Calu3 (cell line): Measurements from ENCODE around the gene PSD. TPM values are rescaled to one million over a fixed set of nuclear protein-coding genes. Genes with fewer than 3 reads are reported as not detected.

Experiments used
- BruUV-seq: library from RNA; stranded (reverse); fragments of 400-500 nt; replicated peaks from 2 replicates; lab custom pipeline; 2021; lab: Mats Ljungman, UMichigan
- CTCF ChIA-PET: fragments of 300-600 bp; sonication (Branson Sonifier 250); formaldehyde crosslinking; loops from one replicate; lab custom pipeline; 2022; ENCODE audit warnings: antibody characterized with exemption; lab: Charles Lee
- DNase-seq: peaks from one replicate; pipeline ENCODE4 v3.0.0; 2022
- H3K27ac Mint-ChIP-seq: one replicate; pipeline ENCODE4 v1.8.0; 2022; ENCODE audit warnings: mixed read lengths; ENCODE audit not compliant: unreplicated experiment
- H3K27me3 Mint-ChIP-seq: one replicate; pipeline ENCODE4 v1.8.0; 2022; ENCODE audit warnings: mixed read lengths; ENCODE audit not compliant: unreplicated experiment
- H3K36me3 Mint-ChIP-seq: one replicate; pipeline ENCODE4 v1.8.0; 2022; ENCODE audit warnings: mild to moderate bottlenecking, moderate library complexity, mixed read lengths; ENCODE audit not compliant: insufficient read depth, unreplicated experiment
- H3K4me1 Mint-ChIP-seq: one replicate; pipeline ENCODE4 v1.8.0; 2022; ENCODE audit warnings: mild to moderate bottlenecking, low read depth, mixed read lengths; ENCODE audit not compliant: unreplicated experiment
- H3K4me3 Mint-ChIP-seq: one replicate; pipeline ENCODE4 v1.8.0; 2022; ENCODE audit warnings: mild to moderate bottlenecking, low read depth, moderate library complexity, mixed read lengths; ENCODE audit not compliant: unreplicated experiment
- H3K9me3 Mint-ChIP-seq: one replicate; pipeline ENCODE4 v1.8.0; 2022; ENCODE audit warnings: low read depth, mixed read lengths; ENCODE audit not compliant: unreplicated experiment
- intact Hi-C: fragments of 100-400 bp; cut with micrococcal nuclease; formaldehyde crosslinking; loops from one replicate; pipeline ENCODE4 v1.10.0; 2022; ENCODE audit not compliant: unreplicated experiment
- total RNA-seq: library from RNA; stranded (reverse); gene quantifications from 2 replicates; pipeline ENCODE4 v1.2.3, GENCODE V29; 2022
- TF ChIP-seq, protein P1 (sequence below): fragments of 200-600 bp; IDR thresholded peaks from one replicate; pipeline ENCODE4 v1.8.0; 2022; ENCODE audit warnings: antibody characterized with exemption; ENCODE audit not compliant: unreplicated experiment

Gene PSD
- total RNA-seq, 1 experiment from 2014 or later = 0.35 TPM

DNA sequence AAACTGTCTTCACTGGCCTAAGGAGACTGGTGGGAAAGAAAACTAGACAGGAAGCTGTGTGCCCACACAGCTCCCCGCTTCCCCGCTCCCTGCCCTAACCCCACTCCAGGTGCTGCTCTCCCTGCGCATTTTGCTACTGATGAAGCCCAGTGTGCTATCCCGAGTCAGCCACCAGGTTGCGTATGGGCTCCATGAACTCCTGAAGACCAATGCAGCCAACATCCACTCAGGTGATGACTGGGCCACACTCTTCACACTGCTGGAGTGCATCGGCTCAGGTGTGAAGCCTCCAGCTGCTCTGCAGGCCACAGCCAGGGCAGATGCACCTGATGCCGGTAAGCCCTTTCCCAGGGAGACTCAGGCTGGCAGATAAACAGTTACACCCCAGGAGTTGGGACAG is 43.3 kb downstream of the PSD start:
- no peak overlapping the region for H3K4me3 Mint-ChIP-seq
- TF ChIP-seq, protein P1, sequence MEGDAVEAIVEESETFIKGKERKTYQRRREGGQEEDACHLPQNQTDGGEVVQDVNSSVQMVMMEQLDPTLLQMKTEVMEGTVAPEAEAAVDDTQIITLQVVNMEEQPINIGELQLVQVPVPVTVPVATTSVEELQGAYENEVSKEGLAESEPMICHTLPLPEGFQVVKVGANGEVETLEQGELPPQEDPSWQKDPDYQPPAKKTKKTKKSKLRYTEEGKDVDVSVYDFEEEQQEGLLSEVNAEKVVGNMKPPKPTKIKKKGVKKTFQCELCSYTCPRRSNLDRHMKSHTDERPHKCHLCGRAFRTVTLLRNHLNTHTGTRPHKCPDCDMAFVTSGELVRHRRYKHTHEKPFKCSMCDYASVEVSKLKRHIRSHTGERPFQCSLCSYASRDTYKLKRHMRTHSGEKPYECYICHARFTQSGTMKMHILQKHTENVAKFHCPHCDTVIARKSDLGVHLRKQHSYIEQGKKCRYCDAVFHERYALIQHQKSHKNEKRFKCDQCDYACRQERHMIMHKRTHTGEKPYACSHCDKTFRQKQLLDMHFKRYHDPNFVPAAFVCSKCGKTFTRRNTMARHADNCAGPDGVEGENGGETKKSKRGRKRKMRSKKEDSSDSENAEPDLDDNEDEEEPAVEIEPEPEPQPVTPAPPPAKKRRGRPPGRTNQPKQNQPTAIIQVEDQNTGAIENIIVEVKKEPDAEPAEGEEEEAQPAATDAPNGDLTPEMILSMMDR = no peak
- peaks cover 33% of the 10 kb centered on the region for H3K36me3 Mint-ChIP-seq
- no peaks in the 10 kb centered on the region for H3K9me3 Mint-ChIP-seq
- no peak for DNase-seq
- no TSS peak for BruUV-seq
- intact Hi-C loops = no loop called here
- no peaks in the 10 kb centered on the region for H3K27me3 Mint-ChIP-seq
- H3K27ac Mint-ChIP-seq = no peak overlapping the region
- CTCF ChIA-PET = no interaction called here
- no peaks in the 10 kb centered on the region for H3K4me1 Mint-ChIP-seq

- BruUV-seq = no TSS peak
- Mint-ChIP-seq H3K27me3 (no peaks in the 10 kb centered on the region), H3K4me1 (peaks cover 16% of the 10 kb centered on the region), H3K27ac (no peak overlapping the region), H3K4me3 (no peak overlapping the region), H3K36me3 (peaks cover 29% of the 10 kb centered on the region), H3K9me3 (no peaks in the 10 kb centered on the region)
- TF ChIP-seq, protein P1 = no peak
- intact Hi-C loops = no loop called here
- DNase-seq = no peak
- CTCF ChIA-PET = interaction anchor here (0.6 kb wide), 1 partner anchor 544 kb away, joined by 3 read pairs; no protein-coding TSS in a partner anchor
Measured at GRCh38 chr10:102371295-102371694, 47.3 kb downstream of the PSD start.

GRCh38 chr10:102368077-102368476 is 50.5 kb downstream of the PSD start:
- Mint-ChIP-seq H3K9me3 (no peaks in the 10 kb centered on the region), H3K4me3 (no peak overlapping the region), H3K27ac (peak overlapping the region; percentile 44), H3K27me3 (no peaks in the 10 kb centered on the region), H3K4me1 (peaks cover 16% of the 10 kb centered on the region), H3K36me3 (peaks cover 32% of the 10 kb centered on the region)
- peak; percentile 46 for DNase-seq
- intact Hi-C loops = no loop called here
- CTCF ChIA-PET = no interaction called here
- TF ChIP-seq, protein P1 = no peak
- no TSS peak for BruUV-seq

GRCh38 chr10:102367441-102367840 is 51.1 kb downstream of the PSD start:
- CTCF ChIA-PET = no interaction called here
- BruUV-seq = no TSS peak
- DNase-seq = no peak
- H3K4me1 Mint-ChIP-seq = peaks cover 16% of the 10 kb centered on the region
- peaks cover 31% of the 10 kb centered on the region for H3K36me3 Mint-ChIP-seq
- H3K27me3 Mint-ChIP-seq = no peaks in the 10 kb centered on the region
- no peak overlapping the region for H3K4me3 Mint-ChIP-seq
- no peaks in the 10 kb centered on the region for H3K9me3 Mint-ChIP-seq
- peak overlapping the region; percentile 44 for H3K27ac Mint-ChIP-seq
- intact Hi-C loops = no loop called here
- TF ChIP-seq, protein P1 = no peak
